NCI-H187 treated with DMSO at 0.1 percent for 48 hours (cell line): ENCODE results near the gene BEST2.
"Not testable (repeated sequence)": the region's sequence is repeated elsewhere in the genome, so short reads cannot be mapped to it uniquely, and the experiment has no call there.

Experiments
- DNase-seq: peaks from one replicate; lab custom pipeline; 2025; lab: John Stamatoyannopoulos, UW

Gene BEST2

GRCh38 chr19:12751635-12752034 lies at the start of gene BEST2:
BEST2 (plus strand) TSS chr19:12751791; CDS start chr19:12752593, 802 bp downstream.
- DNase-seq, result no peak

GRCh38 chr19:12703046-12703445 lies 48.5 kb upstream of the BEST2 start:
- DNase-seq, result no peak

- no peak for DNase-seq
Observed at GRCh38 chr19:12705169-12705568, 46.4 kb upstream of the BEST2 start.

GRCh38 chr19:12705654-12706331 lies 45.8 kb upstream of the BEST2 start:
- no peak for DNase-seq

- DNase-seq, result no peak
Observed at GRCh38 chr19:12706332-12706718, 45.3 kb upstream of the BEST2 start.

- DNase-seq, result no peak
Observed at GRCh38 chr19:12708641-12709040, 43.0 kb upstream of the BEST2 start.

GRCh38 chr19:12711187-12711586 lies 40.4 kb upstream of the BEST2 start:
- DNase-seq, result no peak

GRCh38 chr19:12712077-12712476 lies 39.5 kb upstream of the BEST2 start:
- DNase-seq, result not testable (repeated sequence)

- DNase-seq, result not testable (repeated sequence)
Observed at GRCh38 chr19:12713304-12713703, 38.3 kb upstream of the BEST2 start.

- DNase-seq, result no peak
Observed at GRCh38 chr19:12715102-12715501, 36.5 kb upstream of the BEST2 start.

GRCh38 chr19:12715929-12716328 lies 35.7 kb upstream of the BEST2 start:
- no peak for DNase-seq

GRCh38 chr19:12720296-12720695 lies 31.3 kb upstream of the BEST2 start:
- DNase-seq, result no peak

- DNase-seq, result no peak
Observed at GRCh38 chr19:12720851-12721655, 30.5 kb upstream of the BEST2 start.

GRCh38 chr19:12721656-12722565 lies 29.7 kb upstream of the BEST2 start:
- DNase-seq, result no peak

- peak; percentile 78 for DNase-seq
Observed at GRCh38 chr19:12722566-12723380, 28.8 kb upstream of the BEST2 start.

GRCh38 chr19:12723381-12723640 lies 28.3 kb upstream of the BEST2 start:
- no peak for DNase-seq

GRCh38 chr19:12723641-12724426 lies 27.8 kb upstream of the BEST2 start, which contains the start of gene TNPO2:
TNPO2 (minus strand) TSS chr19:12723932; CDS start chr19:12720977, 2,955 bp downstream.
- no peak for DNase-seq

GRCh38 chr19:12725612-12726011 lies 26.0 kb upstream of the BEST2 start:
- not testable (repeated sequence) for DNase-seq

- no peak for DNase-seq
Observed at GRCh38 chr19:12726988-12727316, 24.6 kb upstream of the BEST2 start.

- DNase-seq, result no peak
Observed at GRCh38 chr19:12727745-12728433, 23.7 kb upstream of the BEST2 start.
